Neutrophil (primary cell): ENCODE measurements around the gene MCTP1.

Experiments
- H3K27ac ChIP-seq: fragments of 200-600 bp; sonication (generic); 2 replicates; pipeline ENCODE4 v1.5.1; 2016; ENCODE audit warnings: mild to moderate bottlenecking, moderate library complexity
- H3K27me3 ChIP-seq: fragments of 200-600 bp; sonication (generic); 2 replicates; pipeline ENCODE4 v1.6.0; 2016; ENCODE audit warnings: mild to moderate bottlenecking
- H3K36me3 ChIP-seq: fragments of 200-600 bp; sonication (generic); 2 replicates; pipeline ENCODE4 v1.5.1; 2017
- H3K4me1 ChIP-seq, 2 experiments: fragments of 200-600 bp in 1 of 2; sonication (generic) in 1 of 2; 1 replicate in 1 of 2; 2 replicates in 1 of 2; pipeline versions ENCODE4 v1.5.1 to v1.6.1; 2013 to 2016; ENCODE audit warnings: low read depth in 1 of 2, low read length in 1 of 2, mild to moderate bottlenecking in 1 of 2, moderate library complexity in 1 of 2; ENCODE audit not compliant: control insufficient read depth in 1 of 2, insufficient read depth in 1 of 2
- H3K4me3 ChIP-seq, 2 experiments: fragments of 200-600 bp in 1 of 2; sonication (generic) in 1 of 2; 1 replicate in 1 of 2; 2 replicates in 1 of 2; pipeline ENCODE4 v1.5.1; 2013 to 2016; ENCODE audit warnings: low read depth in 1 of 2, low read length in 1 of 2, mild to moderate bottlenecking in 1 of 2, moderate library complexity in 1 of 2
- H3K9me3 ChIP-seq: fragments of 200-600 bp; sonication (generic); 2 replicates; pipeline ENCODE4 v1.5.1; 2016
- TF ChIP-seq, protein P1 (sequence below): fragments of 200-600 bp; sonication (generic); IDR thresholded peaks from 2 replicates; pipeline ENCODE4 v1.5.1; 2016; ENCODE audit warnings: antibody characterized with exemption

The MCTP1 gene

DNA sequence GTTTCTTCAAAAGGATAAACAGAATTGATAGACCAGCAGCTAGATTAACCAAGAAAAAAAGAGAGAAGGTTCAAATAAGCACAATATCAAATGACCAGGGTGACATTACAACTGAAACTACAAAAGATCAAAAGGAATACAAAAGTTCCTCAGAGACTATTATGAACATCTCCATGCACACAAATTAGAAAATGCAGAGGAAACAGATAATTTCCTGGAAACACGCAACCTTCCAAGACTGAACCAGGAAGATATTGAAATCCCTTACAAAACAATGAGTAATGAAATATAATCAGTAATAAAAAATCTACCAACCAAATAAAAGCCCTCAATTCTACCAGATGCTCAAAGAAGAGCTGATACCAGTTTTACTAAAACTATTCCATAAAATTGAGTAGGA lies 252.1 kb downstream of the MCTP1 start:
- H3K9me3 ChIP-seq, result no peaks in the 10 kb centered on the region
- no peaks in the 10 kb centered on the region for H3K36me3 ChIP-seq
- no peak overlapping the region for H3K27ac ChIP-seq
- no peaks in the 10 kb centered on the region for H3K27me3 ChIP-seq
- peaks cover 15 to 46% of the 10 kb centered on the region in 2 experiments for H3K4me1 ChIP-seq
- H3K4me3 ChIP-seq, result no peak overlapping the region
- TF ChIP-seq, protein P1, sequence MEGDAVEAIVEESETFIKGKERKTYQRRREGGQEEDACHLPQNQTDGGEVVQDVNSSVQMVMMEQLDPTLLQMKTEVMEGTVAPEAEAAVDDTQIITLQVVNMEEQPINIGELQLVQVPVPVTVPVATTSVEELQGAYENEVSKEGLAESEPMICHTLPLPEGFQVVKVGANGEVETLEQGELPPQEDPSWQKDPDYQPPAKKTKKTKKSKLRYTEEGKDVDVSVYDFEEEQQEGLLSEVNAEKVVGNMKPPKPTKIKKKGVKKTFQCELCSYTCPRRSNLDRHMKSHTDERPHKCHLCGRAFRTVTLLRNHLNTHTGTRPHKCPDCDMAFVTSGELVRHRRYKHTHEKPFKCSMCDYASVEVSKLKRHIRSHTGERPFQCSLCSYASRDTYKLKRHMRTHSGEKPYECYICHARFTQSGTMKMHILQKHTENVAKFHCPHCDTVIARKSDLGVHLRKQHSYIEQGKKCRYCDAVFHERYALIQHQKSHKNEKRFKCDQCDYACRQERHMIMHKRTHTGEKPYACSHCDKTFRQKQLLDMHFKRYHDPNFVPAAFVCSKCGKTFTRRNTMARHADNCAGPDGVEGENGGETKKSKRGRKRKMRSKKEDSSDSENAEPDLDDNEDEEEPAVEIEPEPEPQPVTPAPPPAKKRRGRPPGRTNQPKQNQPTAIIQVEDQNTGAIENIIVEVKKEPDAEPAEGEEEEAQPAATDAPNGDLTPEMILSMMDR, result no peak

DNA sequence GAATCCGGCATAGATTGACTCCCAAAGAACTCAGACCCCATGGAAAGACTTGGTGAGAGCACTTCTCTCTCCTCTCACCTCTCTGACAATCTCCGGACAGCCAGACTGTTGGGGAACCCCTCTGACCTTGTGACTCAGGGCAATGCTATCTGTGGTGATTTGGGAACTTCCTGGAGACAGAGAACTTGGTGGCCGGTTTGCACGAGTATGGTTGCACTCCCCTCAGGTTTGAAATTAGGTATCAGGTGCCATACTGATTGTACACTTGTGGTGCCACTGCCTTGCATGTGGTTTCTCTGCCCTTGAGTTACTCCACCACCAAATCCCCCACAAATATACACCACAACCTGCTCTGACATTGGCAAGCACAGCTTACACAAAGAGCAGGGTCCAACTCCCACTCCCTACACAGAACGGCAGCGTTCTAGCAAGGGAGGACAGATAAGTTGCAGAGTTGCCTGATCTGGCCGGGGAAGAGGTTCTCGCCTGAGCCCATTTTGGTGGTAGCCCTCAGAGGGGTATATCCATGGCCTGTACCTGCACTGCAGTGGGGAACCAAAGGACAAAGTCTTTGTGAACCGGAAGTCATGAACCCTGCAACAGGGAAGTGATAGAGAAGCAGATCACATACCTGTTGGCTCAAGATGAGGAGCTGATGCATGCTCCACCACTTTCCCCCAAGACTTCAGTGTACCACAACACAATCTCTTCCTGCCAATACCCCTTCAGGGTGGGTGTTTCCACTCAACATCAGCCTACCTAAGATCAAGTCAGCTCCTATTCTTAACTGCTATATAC lies 255.1 kb downstream of the MCTP1 start:
- Histone ChIP-seq H3K4me3 (no peak overlapping the region), H3K36me3 (no peaks in the 10 kb centered on the region), H3K9me3 (no peaks in the 10 kb centered on the region), H3K27ac (peak overlapping the region; percentile 60), H3K27me3 (no peaks in the 10 kb centered on the region), H3K4me1 (peaks cover 24 to 31% of the 10 kb centered on the region in 2 experiments)
- TF ChIP-seq, protein P1, result no peak

DNA sequence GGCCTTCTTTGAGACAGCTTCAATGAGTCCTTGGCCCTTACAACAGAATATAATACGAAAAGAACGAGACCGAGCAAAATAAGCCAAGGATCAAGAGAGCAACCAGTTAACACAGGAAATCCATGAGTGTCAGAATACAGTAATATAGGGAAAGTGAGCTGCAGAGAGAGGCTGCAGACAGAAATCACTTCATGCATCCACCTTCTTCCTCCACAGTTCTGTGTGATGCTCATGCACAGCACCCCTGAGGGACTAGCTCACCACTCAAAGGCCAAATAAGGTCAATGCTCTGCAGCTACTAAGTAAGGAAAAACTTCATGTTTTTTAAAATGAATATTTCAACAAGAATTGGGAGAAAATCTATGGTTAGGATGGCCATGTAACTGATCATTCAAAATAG lies 257.1 kb downstream of the MCTP1 start:
- TF ChIP-seq, protein P1, result no peak
- no peak overlapping the region for H3K4me3 ChIP-seq
- H3K9me3 ChIP-seq, result no peaks in the 10 kb centered on the region
- no peaks in the 10 kb centered on the region for H3K27me3 ChIP-seq
- H3K4me1 ChIP-seq, result peaks cover 24 to 30% of the 10 kb centered on the region in 2 experiments
- no peaks in the 10 kb centered on the region for H3K36me3 ChIP-seq
- peak overlapping the region; percentile 53 for H3K27ac ChIP-seq

DNA sequence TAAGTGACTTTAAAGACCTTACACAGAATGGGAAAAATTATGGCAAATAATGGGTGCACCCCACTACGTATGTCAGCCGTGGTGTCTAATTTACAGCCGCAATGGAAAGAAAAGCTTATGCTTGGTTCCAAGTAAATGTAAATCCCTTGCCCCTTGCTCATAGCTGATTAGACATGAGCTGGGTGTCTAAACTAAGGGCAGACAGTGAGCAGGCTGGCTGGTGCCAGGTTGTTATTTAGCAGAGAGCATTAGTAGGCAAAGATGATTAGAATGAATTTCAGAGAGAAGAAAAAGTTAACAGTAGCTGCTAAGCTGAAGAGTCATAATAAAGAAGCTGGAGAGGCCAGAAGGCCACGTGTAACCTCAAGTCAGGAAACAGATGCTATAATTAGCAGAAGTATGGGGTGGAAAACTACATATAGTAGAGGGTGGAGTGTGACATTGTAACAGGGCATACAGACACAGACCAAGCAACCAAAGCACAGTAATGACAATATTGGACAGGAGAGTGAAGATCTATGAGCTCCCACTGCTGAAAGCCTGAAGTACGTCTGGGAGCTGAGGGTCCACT lies 257.7 kb downstream of the MCTP1 start:
- Histone ChIP-seq H3K4me3 (no peak overlapping the region), H3K27me3 (no peaks in the 10 kb centered on the region), H3K27ac (peak overlapping the region; percentile 53), H3K9me3 (no peaks in the 10 kb centered on the region), H3K36me3 (no peaks in the 10 kb centered on the region), H3K4me1 (peaks cover 24 to 30% of the 10 kb centered on the region in 2 experiments)
- TF ChIP-seq, protein P1, result no peak

DNA sequence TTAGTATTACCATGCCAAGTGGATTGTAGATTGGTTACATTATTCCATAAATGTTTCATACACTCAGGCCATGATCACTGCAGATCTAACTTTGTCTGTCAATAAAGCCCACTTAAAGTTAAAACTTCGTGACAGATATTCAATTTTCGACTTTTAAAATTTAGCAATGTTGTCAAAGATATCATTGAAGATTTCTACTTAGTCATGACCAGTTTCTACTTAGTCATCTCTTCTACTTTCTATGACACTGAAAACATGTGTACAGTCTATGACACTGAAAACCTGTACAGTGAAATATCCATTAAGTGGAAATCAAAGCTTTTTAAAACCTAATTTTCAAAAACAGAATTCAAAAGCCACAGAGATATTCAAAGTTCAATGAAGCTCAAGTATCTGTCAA lies 258.2 kb downstream of the MCTP1 start:
- H3K27me3 ChIP-seq, result no peaks in the 10 kb centered on the region
- TF ChIP-seq, protein P1, result no peak
- H3K4me1 ChIP-seq, result peaks cover 24 to 30% of the 10 kb centered on the region in 2 experiments
- H3K9me3 ChIP-seq, result no peaks in the 10 kb centered on the region
- H3K4me3 ChIP-seq, result no peak overlapping the region
- no peaks in the 10 kb centered on the region for H3K36me3 ChIP-seq
- H3K27ac ChIP-seq, result peak overlapping the region; percentile 53
